ENCODE measurements around the gene KCNC4.

- TF ChIP-seq POLR2A (IDR thresholded peaks at IDR 0.05; ENCODE audit: low read depth), result no peak
- TF ChIP-seq, protein P1, sequence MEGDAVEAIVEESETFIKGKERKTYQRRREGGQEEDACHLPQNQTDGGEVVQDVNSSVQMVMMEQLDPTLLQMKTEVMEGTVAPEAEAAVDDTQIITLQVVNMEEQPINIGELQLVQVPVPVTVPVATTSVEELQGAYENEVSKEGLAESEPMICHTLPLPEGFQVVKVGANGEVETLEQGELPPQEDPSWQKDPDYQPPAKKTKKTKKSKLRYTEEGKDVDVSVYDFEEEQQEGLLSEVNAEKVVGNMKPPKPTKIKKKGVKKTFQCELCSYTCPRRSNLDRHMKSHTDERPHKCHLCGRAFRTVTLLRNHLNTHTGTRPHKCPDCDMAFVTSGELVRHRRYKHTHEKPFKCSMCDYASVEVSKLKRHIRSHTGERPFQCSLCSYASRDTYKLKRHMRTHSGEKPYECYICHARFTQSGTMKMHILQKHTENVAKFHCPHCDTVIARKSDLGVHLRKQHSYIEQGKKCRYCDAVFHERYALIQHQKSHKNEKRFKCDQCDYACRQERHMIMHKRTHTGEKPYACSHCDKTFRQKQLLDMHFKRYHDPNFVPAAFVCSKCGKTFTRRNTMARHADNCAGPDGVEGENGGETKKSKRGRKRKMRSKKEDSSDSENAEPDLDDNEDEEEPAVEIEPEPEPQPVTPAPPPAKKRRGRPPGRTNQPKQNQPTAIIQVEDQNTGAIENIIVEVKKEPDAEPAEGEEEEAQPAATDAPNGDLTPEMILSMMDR (IDR thresholded peaks at IDR 0.05), result no peak
Measured at GRCh38 chr1:110259770-110260169, 49.7 kb downstream of the KCNC4 start.
